SK-N-SH (cell line): ENCODE measurements around the gene TXNDC2.

Experiments
- CTCF ChIP-seq: fragments of 200-600 bp; sonication (generic); IDR thresholded peaks from 2 replicates; pipeline ENCODE4 v1.6.1; 2017; ENCODE audit warnings: antibody characterized with exemption, mild to moderate bottlenecking, moderate library complexity
- EP300 ChIP-seq, 2 experiments: IDR thresholded peaks; 2 replicates each; pipeline versions ENCODE4 v1.4.0 to v1.6.1; 2012; ENCODE audit warnings: borderline replicate concordance in 1 of 2, low read depth in 1 of 2, low read length in 1 of 2
- EZH2phosphoT487 ChIP-seq: fragments of 200-600 bp; sonication (generic); IDR thresholded peaks from 2 replicates; pipeline ENCODE4 v1.6.1; 2017; ENCODE audit warnings: low read depth, mixed run types, mild to moderate bottlenecking, antibody characterized with exemption, moderate library complexity, borderline replicate concordance
- JUND ChIP-seq: IDR thresholded peaks from 2 replicates; pipeline ENCODE4 v1.4.0; 2012
- POLR2AphosphoS5 ChIP-seq: IDR thresholded peaks from 2 replicates; pipeline ENCODE4 v1.6.1; 2012; ENCODE audit warnings: low read depth, low read length
- RAD21 ChIP-seq: IDR thresholded peaks from 2 replicates; pipeline ENCODE4 v1.6.1; 2012; ENCODE audit warnings: mild to moderate bottlenecking, low read length
- SIN3A ChIP-seq: IDR thresholded peaks from 2 replicates; pipeline ENCODE4 v1.6.1; 2012; ENCODE audit warnings: low read depth, mild to moderate bottlenecking, low read length, moderate library complexity, borderline replicate concordance
- TAF1 ChIP-seq: IDR thresholded peaks from 2 replicates; pipeline ENCODE4 v1.6.1; 2012; ENCODE audit warnings: low read depth, mild to moderate bottlenecking, low read length, moderate library complexity, borderline replicate concordance
- TCF12 ChIP-seq: IDR thresholded peaks from 2 replicates; pipeline ENCODE4 v1.4.0; 2012
- USF2 ChIP-seq: fragments of 150-350 bp; IDR thresholded peaks from 2 replicates; pipeline ENCODE4 v1.6.1; 2017; ENCODE audit warnings: antibody characterized with exemption, low read length, low read depth, borderline replicate concordance
- YY1 ChIP-seq: IDR thresholded peaks from 2 replicates; pipeline ENCODE4 v1.4.0; 2012; ENCODE audit warnings: low read depth, mild to moderate bottlenecking
- ZBTB33 ChIP-seq: IDR thresholded peaks from 2 replicates; pipeline ENCODE4 v1.4.0; 2012; ENCODE audit warnings: low read depth, borderline replicate concordance
- TF ChIP-seq, protein P1 (sequence below): IDR thresholded peaks from 2 replicates; pipeline ENCODE4 v1.6.1; 2012; ENCODE audit warnings: mild to moderate bottlenecking, low read depth, low read length, moderate library complexity
- TF ChIP-seq, protein P2 (sequence below): fragments of 150-350 bp; IDR thresholded peaks from 2 replicates; pipeline ENCODE4 v1.6.1; 2016; ENCODE audit warnings: mild to moderate bottlenecking, low read depth, low read length

GRCh38 chr18:9838144-9838877 lies 47.5 kb upstream of the TXNDC2 start:
- TF ChIP-seq CTCF: no peak
- TF ChIP-seq, protein P1, sequence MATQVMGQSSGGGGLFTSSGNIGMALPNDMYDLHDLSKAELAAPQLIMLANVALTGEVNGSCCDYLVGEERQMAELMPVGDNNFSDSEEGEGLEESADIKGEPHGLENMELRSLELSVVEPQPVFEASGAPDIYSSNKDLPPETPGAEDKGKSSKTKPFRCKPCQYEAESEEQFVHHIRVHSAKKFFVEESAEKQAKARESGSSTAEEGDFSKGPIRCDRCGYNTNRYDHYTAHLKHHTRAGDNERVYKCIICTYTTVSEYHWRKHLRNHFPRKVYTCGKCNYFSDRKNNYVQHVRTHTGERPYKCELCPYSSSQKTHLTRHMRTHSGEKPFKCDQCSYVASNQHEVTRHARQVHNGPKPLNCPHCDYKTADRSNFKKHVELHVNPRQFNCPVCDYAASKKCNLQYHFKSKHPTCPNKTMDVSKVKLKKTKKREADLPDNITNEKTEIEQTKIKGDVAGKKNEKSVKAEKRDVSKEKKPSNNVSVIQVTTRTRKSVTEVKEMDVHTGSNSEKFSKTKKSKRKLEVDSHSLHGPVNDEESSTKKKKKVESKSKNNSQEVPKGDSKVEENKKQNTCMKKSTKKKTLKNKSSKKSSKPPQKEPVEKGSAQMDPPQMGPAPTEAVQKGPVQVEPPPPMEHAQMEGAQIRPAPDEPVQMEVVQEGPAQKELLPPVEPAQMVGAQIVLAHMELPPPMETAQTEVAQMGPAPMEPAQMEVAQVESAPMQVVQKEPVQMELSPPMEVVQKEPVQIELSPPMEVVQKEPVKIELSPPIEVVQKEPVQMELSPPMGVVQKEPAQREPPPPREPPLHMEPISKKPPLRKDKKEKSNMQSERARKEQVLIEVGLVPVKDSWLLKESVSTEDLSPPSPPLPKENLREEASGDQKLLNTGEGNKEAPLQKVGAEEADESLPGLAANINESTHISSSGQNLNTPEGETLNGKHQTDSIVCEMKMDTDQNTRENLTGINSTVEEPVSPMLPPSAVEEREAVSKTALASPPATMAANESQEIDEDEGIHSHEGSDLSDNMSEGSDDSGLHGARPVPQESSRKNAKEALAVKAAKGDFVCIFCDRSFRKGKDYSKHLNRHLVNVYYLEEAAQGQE: no peak
- no peak for TF ChIP-seq EZH2phosphoT487
- no peak for TF ChIP-seq ZBTB33
- TF ChIP-seq RAD21: no peak
- TF ChIP-seq SIN3A: no peak
- TF ChIP-seq JUND: no peak
- TF ChIP-seq USF2: no peak
- TF ChIP-seq EP300 (IDR thresholded peaks at IDR 0.05; ENCODE audit: borderline replicate concordance in 1 of 2, low read depth in 1 of 2, low read length in 1 of 2): no peak
- TF ChIP-seq TAF1: no peak
- no peak for TF ChIP-seq TCF12
- TF ChIP-seq, protein P2, sequence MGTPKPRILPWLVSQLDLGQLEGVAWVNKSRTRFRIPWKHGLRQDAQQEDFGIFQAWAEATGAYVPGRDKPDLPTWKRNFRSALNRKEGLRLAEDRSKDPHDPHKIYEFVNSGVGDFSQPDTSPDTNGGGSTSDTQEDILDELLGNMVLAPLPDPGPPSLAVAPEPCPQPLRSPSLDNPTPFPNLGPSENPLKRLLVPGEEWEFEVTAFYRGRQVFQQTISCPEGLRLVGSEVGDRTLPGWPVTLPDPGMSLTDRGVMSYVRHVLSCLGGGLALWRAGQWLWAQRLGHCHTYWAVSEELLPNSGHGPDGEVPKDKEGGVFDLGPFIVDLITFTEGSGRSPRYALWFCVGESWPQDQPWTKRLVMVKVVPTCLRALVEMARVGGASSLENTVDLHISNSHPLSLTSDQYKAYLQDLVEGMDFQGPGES: no peak
- TF ChIP-seq POLR2AphosphoS5: no peak
- no peak for TF ChIP-seq YY1
